COLO668 (cell line): Measurements from ENCODE around the gene TP73.

Source experiments
- DNase-seq: peaks from one replicate; lab custom pipeline; 2025; ENCODE audit not compliant: unreplicated experiment; lab: John Stamatoyannopoulos, UW

Gene TP73

DNA sequence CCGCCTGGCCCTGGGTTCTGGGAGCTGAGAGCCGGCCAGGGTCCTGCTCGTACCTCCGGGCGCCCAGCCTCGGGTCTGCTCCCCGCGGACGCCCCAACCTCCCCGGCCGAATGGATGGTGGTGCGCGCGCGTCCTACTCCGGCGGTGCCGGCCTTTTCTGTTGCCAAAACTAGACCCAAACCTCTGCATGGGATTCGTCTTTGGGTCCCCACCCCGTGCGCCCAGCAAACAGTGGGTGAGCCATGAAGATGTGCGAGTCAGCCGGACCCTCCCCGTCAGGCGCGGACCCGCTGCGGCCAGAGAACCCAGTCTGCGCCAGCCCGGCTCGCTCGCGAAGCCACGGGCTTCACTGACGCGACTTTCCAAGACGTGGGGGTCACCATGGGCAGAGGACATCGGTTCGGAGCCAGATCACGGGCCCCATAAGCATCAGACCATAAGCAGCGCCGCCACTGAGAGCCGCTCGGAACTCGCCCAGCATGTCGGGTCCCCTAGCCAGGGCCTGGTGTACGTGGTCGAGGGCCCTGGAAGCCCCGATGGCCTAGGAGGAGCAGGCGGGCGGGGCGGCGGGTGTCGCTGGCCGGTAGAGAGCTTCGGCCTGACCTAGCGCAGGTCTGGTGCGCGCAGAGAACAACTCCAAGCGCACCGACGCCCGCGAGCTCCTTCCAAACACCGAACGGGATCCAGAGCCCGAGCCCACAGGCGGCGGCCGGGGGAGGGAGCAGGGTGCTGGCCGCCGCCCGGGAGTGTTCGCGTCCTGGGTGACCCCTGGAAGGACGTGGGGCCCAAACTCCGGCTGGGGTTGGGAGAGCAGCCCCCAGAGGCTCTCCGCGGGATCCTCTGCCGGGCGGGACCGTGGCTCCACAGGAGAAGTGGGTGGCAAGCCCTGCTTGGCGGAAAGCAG lies 1.0 kb upstream of the TP73 start:
- DNase-seq, result peak; percentile 62

DNA sequence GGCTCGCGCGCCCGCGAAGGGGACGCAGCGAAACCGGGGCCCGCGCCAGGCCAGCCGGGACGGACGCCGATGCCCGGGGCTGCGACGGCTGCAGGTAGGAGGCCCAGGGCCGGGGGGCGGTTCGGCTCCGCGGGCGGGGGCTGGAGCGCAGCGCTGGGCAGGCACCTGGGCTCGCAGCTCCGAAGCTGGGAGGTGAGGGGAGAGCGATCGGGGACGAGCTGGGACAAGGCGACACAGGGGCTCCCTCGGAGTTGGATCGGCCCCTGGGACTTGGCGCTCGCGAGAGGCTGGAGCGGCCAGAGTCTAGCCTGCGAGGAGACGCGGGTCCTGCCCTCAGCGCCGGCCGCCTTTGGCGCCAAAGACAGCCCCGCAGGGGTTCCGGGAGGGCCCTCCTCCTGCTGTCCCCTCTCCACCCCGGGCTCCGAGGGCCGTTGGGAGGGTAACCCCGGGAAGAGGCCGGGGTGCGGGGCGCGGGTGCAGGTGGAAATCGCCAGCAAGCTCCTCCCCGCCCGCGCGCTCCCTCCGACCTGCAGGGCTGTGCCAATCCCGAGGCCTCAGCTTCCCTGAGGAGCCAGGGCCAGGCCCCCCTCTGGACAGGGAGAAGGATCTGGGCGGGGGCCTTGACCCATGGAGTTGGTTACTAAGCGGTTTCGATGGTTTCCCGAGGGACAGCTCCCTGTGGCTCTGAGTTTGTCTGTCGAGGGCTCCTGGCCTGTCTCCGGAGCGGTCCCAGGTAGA lies 401 bp downstream of the TP73 start:
- DNase-seq, result peak; percentile 77

GRCh38 chr1:3653286-3653618 lies 936 bp downstream of the TP73 start:
- no peak for DNase-seq

DNA sequence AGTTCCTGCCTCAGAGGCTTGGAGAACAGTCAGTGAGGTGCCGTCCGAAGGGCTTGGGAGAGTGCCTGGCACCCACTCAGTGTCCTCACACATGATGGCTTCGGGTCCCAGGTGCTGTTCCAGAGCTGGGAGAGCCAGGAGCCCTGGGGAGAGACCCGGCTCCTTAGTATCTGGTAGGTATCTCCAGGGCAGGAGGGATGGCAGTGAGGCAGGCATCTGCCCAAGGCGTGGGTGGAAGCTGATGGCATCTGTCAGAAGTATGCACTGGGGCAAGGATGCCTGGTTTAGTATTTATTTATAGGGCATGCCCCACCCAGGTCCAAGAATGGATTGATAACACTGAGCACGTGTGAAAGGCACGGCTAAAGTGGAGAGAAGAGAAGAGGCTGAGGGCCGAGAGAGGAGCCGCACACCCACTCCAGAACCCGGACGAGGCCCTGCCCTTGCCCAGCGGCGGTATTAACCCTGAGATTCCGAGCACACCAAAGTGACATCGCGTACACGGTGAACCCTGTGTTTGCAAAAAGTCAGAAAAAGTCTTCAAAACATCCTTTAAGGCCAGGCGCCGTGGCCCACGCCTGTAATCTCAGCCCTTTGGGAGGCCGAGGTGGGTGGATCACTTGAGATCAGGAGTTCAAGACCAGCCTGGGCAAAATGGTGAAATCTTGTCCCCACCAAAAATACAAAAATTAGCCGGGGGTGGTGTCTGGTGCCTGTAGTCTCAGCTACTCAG lies 2.4 kb downstream of the TP73 start:
- no peak for DNase-seq

- no peak for DNase-seq
These were observed 4.3 kb downstream of the TP73 start for GRCh38 chr1:3656450-3657095.

DNA sequence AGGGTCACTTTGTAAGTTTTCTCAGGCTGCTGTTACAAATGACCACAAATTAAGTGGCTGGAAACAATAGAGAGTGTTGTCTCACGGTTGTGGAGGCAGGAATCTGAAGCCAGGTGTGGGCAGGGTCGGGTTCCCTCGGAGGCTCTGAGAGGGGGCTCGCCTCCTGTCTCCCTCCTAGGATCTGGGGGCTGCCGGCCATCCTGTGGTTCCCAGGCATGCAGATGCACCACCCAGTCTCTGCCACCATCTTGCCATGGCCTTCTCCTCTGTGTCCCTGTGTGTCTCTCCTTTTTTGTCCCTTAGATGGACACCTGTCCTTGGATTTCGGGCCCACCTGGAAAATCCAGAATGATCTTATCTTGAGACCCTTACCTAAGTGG lies 4.8 kb downstream of the TP73 start:
- no peak for DNase-seq

DNA sequence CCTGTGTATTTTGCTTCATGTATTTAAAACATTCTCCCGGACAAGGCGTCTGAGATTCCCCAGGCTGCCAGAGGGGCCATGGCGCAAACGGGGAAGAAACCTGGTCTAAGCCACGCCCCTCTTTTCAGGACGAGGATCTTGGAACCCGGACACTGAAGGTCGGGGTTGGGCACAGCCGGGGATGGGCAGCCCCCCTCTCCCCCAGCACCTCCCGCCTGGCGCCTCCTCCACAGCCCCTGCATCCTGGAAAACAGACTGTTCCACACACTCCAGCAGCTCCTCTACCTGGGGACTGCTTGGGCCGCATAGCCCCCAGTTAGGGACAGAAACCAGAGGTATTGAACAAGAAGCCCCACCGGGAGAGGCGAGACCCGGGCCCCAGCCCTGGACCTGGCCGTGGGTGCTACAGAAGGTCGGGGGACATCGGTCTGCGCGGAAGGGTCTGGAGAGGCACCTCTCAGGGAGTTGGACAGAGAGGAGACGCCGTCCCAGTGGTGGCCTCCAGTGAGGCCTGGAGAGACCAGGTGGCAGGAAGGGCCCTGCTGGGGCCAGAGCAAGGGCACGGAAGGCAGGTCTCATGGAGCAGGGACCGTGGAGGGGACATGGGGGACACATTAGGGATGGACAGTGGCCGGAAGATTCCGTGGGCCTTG lies 5.4 kb downstream of the TP73 start:
- DNase-seq, result no peak

- no peak for DNase-seq
These were observed 5.9 kb downstream of the TP73 start for GRCh38 chr1:3658231-3658615.

- DNase-seq, result no peak
These were observed 6.8 kb downstream of the TP73 start for GRCh38 chr1:3659093-3659492.

- no peak for DNase-seq
These were observed 8.4 kb downstream of the TP73 start for GRCh38 chr1:3660704-3661103.

DNA sequence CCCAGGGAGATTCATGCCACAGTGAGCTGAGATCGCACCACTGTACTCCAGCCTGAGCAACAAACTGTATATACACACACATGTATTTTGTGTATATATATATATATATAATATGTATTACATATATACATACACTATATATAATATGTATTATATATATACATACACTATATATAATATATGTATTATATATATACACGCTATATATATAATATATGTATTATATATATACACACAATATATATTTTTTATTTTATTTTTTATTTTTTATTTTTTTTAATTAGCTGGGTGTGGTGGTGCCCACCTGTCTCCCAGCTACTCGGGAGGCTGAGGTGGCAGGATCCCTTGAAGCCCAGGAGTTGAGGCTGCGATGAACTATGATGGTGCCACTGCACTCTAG lies 9.3 kb downstream of the TP73 start:
- DNase-seq, result no peak

DNA sequence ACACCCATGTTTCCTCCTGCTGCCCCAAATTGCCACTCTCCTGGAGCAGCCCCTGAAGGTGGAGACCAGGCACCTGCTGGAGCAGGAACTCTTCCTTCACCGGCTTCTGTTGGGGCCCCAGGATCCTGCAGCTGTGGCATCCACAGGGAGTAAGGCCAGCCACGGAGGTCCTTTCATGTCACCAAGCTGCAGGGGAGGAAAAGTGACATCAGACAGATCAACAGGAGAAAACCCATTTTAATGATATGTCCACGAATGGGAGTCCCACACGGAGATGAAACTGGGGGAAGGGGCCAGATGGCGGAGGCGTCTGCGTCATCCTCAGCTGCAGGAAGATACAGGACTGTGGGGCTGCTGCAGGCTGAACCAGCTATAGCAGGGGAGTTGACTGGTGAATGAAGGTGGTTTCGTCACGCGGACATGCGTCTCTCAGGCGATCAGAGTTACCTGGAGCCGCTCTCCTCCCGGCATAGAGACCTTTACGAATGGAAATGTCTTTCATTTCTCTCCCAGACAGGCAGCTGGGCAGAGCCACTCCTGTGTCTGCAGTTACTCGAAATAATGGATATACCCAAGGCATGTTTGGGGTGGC lies 9.9 kb downstream of the TP73 start:
- no peak for DNase-seq

- peak; percentile 29 for DNase-seq
These were observed 11.8 kb downstream of the TP73 start for GRCh38 chr1:3663999-3664699.

DNA sequence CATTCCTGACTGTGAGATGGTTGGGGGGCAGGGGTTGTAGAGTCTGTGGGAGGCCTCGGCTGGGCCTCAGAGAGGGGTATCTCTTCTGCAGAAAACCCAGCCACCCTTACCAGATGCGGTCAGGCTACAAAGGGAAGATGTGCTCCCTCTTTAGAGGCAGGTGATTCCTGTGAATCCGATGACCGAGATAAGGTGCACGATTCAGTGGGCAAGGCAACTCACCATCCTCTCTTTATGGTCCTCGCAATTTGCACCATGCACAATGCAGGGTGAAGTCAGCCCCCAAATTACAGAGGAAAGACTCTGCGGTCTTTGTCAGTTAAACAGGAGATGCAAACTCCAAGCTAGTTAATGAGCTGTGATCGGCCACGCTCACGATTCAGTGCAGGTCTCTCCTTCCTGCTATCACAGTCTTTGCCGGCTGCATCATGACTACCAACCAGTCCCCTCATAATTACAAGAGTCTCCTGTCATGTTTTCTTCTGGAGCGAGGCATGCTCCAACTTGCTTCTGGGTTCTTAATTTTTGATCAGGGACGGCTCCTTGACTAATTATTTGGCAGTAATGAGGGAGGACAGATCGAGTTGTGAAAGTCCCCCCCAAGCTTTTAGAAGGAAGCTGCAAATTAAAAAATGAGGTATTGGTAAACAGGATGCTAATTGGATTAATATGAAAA lies 12.5 kb downstream of the TP73 start:
- DNase-seq, result no peak

- no peak for DNase-seq
These were observed 15.8 kb downstream of the TP73 start for GRCh38 chr1:3668148-3668547.

DNA sequence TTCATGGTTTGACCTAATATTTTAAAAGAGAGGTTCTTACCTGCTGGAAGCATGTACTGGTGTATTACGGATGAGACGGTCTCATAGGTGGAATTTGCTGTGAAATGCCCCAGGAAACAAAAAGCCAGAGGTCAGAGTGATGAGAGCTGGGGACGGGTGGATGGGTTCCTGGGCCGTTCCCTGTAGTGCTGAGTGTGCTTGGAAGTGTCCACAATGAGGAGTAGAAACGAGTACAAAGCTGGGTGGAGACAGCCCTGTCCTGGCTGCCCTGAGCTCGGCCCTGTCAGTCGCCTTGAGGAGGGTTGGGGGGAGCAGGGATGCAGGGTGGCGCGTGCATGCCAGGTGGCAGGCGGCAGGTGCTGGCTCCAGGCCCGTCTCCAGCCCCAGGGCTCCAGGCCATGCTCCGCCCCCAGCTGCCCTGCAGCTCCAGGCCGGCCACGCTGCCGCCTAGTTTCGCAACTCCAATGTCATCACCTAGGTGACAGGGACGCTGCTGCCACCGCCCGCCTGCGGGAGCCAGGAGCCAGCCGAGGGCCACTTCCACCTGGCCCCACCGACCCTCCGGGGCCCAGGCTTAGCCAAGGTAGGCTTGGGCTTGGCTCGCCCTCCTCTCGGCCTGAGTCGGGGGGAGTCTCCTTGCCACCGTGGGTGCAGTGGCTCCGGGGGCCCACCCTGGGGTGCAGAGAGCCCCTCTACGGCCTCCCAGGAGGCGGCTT lies 16.4 kb downstream of the TP73 start:
- peak; percentile 100 for DNase-seq

DNA sequence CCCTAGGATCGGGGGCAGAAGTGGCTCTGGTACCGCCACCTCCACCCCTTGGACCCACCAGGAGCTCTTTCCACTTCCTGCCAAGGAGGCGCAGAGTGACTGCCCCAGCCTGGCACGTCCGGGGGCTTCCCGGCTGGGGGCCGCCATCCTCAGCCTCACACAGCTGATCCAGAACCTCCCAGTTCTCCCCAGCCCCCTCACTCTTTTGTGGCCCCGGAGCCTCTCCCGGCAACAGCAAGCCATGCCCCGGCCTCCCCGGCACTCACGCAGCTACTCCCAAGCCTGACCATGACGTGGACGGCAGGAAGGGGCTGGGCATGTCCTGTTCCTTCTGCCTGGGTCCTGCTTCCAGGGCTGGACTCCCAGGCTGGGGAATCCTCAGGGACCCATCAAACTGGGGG lies 17.1 kb downstream of the TP73 start:
- no peak for DNase-seq

DNA sequence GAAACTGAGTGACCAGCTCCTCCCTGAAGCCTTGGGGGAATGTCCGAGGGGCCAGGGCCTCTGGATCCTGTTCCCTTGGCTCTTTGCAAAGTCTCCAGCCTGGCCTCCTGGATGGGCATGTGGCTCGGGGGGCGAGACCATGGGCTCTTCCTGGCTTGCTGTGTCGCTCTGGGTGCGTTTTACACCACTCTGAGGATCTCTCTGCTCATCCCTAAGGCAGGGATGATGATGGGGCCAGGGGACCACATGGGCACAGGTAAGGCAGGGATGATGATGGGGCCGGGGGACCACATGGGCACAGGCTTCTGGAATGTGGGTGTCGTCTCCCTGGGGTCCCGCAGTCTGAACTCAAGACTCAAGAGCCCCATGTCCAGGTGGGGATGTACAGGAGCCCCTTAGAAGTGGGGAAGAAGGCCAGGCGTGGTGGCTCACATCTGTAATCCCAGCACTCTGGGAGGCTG lies 17.7 kb downstream of the TP73 start:
- no peak for DNase-seq
